Esophagus (tissue), 2 donors: Measurements from ENCODE around the gene CHMP6. TPM values are rescaled to one million over a fixed set of nuclear protein-coding genes. Genes with fewer than 3 reads are reported as not detected.

Experiments used
- H3K27ac ChIP-seq, 2 donors: one replicate each; pipeline ENCODE4 v1.5.1; 2013; ENCODE audit warnings: low read depth in 2 of 2, mild to moderate bottlenecking in 2 of 2, inconsistent platforms in 1 of 2, low read length in 1 of 2, moderate library complexity in 1 of 2
- H3K27me3 ChIP-seq, 2 donors: one replicate each; pipeline ENCODE4 v1.6.1; 2013; ENCODE audit warnings: low read length in 2 of 2, control low read depth in 1 of 2, mild to moderate bottlenecking in 1 of 2; ENCODE audit not compliant: insufficient read depth in 2 of 2, control insufficient read depth in 1 of 2
- H3K36me3 ChIP-seq, 2 donors: one replicate each; pipeline ENCODE4 v1.6.1; 2013; ENCODE audit warnings: low read length in 1 of 2; ENCODE audit not compliant: control insufficient read depth in 2 of 2, insufficient read depth in 2 of 2
- H3K4me1 ChIP-seq, 2 donors: one replicate each; pipeline ENCODE4 v1.6.1; 2013; ENCODE audit warnings: low read length in 1 of 2; ENCODE audit not compliant: control insufficient read depth in 2 of 2, insufficient read depth in 2 of 2
- H3K4me3 ChIP-seq, 2 donors: one replicate each; pipeline ENCODE4 v1.5.1; 2013; ENCODE audit warnings: low read length in 2 of 2, mild to moderate bottlenecking in 2 of 2, low read depth in 1 of 2, moderate library complexity in 1 of 2
- H3K9me3 ChIP-seq, 2 donors: one replicate each; pipeline ENCODE4 v1.6.1; 2013; ENCODE audit warnings: mild to moderate bottlenecking in 2 of 2, low read depth in 1 of 2, low read length in 1 of 2, moderate library complexity in 1 of 2; ENCODE audit not compliant: control insufficient read depth in 2 of 2, insufficient read depth in 1 of 2
- WGBS, 2 donors: extraction: QIAGEN DNeasy Blood & Tissue Kit; methylation state at CpG; one replicate each; pipeline ENCODE4 v1.1.7; 2013; 5-methylcytosine and 5-hydroxymethylcytosine counted together
- polyA plus RNA-seq, 2 donors: library from polyadenylated mRNA; stranded (reverse); fragments of 200-250 nt; gene quantifications; one replicate each; pipeline ENCODE4 v1.2.3, GENCODE V29; 2013
- donor health status: healthy with polysubstance abuse.
- donor health status: Bipolar disorder and iron deficiency.

CHMP6 gene
- polyA plus RNA-seq, 2 donors = 21.5 to 26.7 TPM

DNA sequence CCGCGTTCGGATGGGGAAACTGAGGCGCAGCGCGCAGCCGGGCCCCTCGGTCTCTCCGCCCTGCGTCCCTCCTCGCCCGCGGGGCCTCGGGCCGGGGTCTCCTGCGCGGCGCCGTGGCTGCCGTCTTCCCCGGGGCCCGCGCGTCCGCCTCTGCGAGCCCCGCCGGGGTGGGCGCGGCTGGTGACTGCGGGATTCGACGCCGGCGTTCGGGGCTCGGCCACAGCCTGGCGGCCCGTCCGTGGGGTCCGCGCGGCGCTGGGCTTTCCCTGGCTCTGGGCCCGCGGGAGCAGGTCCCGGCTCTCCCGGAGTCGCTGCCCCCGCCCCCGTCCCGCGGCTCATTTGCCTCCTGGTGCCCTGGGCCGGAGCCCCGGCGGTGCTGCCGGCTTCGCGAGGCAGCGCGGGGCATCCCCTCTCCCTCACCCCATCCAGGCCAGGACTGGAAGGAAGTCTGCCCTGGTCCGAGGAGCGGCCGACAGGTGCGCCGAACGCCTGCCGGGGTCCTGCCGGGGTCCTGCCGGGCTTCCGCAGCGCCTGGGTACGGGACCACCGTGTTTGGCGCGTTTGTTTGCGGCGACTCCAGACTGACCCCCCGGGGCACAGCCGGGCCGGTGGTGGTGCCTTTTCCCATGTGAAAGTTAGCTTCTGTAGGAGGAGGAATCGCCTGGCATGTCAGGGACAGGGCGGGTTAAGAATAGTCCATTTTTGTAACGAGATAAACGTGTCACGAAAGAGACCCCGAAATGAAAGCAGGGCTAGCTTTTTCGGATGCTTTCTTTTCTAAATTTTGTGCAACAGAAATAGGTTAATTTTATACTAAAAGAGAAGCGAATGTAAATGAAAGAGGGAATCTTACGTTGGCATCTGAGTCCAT is 671 bp downstream of the CHMP6 start:
- H3K27me3 ChIP-seq = no peaks in the 10 kb centered on the region
- peaks cover 0 to 27% of the 10 kb centered on the region in 2 donors for H3K36me3 ChIP-seq
- peak overlapping the region; percentile 89 to 91 for H3K4me3 ChIP-seq
- WGBS, 2 donors = 3 to 5% methylated on average over 41 to 90 of the region's 90 CpGs
- peak overlapping the region; percentile 28 to 34 for H3K27ac ChIP-seq
- no peaks in the 10 kb centered on the region for H3K9me3 ChIP-seq
- peaks cover 11 to 17% of the 10 kb centered on the region in 2 donors for H3K4me1 ChIP-seq

DNA sequence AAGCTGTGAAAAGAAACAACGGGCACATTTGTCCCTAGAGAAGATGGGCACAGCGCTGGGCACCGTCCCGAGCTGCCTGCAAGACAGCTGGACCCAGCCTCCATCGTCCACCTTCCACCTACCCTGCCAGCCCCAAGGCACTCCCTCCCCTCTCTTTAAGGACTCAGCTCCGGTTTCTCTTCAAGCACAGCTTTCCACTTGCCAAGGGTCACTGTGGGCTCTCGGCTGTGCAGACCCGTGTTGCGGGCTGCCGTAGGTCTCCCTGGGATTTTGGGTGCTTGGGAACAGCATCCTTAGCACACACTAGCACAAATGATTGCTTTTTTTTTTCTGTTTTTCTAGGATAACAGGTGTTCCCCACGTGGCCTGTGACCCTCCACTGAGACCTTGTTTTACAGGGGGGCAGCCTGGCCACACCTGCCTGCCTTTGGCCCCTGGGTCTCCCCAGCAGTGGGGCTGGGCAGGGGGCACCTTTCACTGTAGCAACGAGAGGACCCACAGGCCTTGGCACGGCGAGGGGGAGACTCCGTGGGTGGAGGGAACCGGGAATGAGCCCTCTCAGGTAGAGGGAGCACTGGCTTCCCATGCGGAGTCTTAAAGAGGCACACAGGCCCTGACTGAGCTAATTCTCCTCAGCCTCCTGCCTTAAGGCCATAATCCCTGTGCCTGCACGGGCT is 1.4 kb downstream of the CHMP6 start:
- H3K4me3 ChIP-seq = peak overlapping the region in 1 of 2 donors; percentile 91
- H3K9me3 ChIP-seq = no peaks in the 10 kb centered on the region
- H3K27ac ChIP-seq = no peak overlapping the region
- 43 to 52% methylated on average over 18 of the region's 18 CpGs for WGBS, 2 donors
- peaks cover under 1 to 34% of the 10 kb centered on the region in 2 donors for H3K36me3 ChIP-seq
- peaks cover 11 to 17% of the 10 kb centered on the region in 2 donors for H3K4me1 ChIP-seq
- H3K27me3 ChIP-seq = no peaks in the 10 kb centered on the region

DNA sequence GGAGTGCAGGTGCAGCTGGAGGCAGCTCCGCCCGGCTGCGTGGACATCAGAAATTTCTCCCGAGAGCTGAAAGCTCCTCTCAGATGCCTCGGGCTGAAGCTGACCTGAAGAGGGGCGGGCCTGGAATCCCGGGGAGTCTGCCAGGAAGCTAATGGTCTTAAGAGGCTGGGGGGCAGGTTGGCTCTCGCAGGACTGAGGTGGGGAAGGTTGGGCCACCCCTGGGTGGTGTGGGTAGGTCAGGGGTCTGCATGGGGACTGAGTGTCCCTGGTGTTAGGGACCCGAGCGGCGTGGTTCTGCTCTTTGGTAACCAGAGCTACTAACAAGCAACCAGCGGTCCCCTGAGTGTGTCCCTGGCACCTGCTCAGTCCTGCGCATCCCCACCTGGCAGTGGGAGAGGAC is 3.5 kb downstream of the CHMP6 start:
- Histone ChIP-seq H3K27ac (no peak overlapping the region), H3K4me3 (no peak overlapping the region), H3K36me3 (peaks cover 10 to 55% of the 10 kb centered on the region in 2 donors), H3K27me3 (no peaks in the 10 kb centered on the region), H3K4me1 (peaks cover 8 to 13% of the 10 kb centered on the region in 2 donors), H3K9me3 (no peaks in the 10 kb centered on the region)
- 90 to 92% methylated on average over 13 of the region's 13 CpGs for WGBS, 2 donors

DNA sequence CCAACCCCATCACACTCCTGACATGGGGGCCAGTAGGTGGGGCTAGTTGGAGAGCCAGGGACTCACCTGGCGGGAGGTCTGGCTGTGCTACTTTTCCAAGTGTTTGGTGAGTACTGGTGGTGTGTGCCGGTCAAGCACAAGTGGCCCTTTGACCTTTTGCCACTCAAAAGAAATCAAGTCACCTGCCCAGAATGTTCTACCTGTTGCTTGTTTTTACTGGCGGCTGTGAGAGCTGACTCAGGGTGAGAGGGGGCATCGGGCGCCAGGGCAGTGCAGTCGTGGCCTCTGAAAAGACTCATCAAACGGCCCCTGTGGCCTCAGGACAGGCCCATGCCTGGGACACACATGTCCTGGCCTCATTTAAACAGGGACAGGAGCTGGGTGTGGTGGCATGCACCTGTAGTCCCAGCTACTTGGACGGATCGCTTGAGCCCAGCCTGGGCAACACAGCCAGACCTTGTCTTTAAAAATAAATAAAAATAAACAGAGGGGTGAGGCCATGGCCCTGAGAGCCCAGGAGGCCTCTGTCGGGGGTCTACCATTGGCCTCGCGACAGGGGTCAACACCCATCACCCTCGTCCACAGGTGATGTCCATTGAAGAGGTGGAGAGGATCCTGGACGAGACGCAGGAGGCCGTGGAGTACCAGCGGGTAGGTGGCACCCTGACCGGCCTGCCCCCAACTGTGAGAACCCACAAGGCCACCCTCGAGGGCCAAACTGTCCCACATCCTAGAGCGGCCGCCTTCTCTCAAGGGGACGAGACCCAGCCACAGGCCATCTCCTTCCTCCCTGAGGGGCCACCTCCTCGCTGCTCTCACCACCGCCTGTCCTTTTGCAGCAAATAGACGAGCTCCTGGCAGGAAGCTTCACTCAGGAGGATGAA is 5.0 kb downstream of the CHMP6 start:
- no peak overlapping the region for H3K27ac ChIP-seq
- 92 to 94% methylated on average over 25 of the region's 25 CpGs for WGBS, 2 donors
- H3K36me3 ChIP-seq = peaks cover 10 to 57% of the 10 kb centered on the region in 2 donors
- no peak overlapping the region for H3K4me3 ChIP-seq
- H3K4me1 ChIP-seq = peaks cover 8 to 10% of the 10 kb centered on the region in 2 donors
- H3K27me3 ChIP-seq = no peaks in the 10 kb centered on the region
- H3K9me3 ChIP-seq = no peaks in the 10 kb centered on the region

DNA sequence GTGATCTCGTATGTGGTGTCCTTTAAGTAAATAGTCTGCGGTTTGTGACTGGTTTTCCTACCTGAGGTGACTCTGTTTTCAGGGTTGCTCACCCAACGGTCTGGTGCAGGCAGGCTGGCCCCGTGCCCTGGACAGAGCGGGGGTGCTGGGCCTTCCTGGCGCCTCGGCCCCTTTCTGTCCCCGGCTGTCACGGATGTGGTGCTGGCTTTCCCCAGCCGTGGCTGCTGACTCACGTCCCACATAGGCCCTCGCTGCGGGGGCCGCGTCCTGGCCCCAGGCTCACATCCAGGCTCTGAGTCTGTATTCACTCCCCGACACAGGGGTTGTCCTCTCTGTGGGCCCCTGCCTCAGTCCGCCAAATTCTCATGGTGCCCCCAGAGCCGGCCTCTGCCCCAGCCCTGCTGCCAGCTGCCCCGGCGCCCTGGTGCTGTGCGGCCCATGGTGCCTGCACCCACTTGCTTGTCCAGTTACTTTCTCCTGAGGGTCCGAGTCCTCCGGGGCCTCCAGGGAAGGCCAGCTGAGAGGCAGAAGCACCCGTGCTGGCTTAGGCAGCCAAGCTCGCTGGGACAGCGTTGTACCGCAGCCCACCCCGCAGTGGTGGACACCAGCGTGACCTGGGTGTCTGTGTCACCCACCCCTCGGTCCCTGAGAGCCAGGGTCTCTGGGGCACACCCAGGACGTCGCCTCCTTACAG is 5.9 kb downstream of the CHMP6 start:
- 90 to 91% methylated on average over 32 of the region's 32 CpGs for WGBS, 2 donors
- H3K4me3 ChIP-seq = no peak overlapping the region
- no peaks in the 10 kb centered on the region for H3K9me3 ChIP-seq
- H3K27me3 ChIP-seq = no peaks in the 10 kb centered on the region
- H3K4me1 ChIP-seq = peaks cover 8 to 16% of the 10 kb centered on the region in 2 donors
- no peak overlapping the region for H3K27ac ChIP-seq
- peaks cover 10 to 57% of the 10 kb centered on the region in 2 donors for H3K36me3 ChIP-seq

DNA sequence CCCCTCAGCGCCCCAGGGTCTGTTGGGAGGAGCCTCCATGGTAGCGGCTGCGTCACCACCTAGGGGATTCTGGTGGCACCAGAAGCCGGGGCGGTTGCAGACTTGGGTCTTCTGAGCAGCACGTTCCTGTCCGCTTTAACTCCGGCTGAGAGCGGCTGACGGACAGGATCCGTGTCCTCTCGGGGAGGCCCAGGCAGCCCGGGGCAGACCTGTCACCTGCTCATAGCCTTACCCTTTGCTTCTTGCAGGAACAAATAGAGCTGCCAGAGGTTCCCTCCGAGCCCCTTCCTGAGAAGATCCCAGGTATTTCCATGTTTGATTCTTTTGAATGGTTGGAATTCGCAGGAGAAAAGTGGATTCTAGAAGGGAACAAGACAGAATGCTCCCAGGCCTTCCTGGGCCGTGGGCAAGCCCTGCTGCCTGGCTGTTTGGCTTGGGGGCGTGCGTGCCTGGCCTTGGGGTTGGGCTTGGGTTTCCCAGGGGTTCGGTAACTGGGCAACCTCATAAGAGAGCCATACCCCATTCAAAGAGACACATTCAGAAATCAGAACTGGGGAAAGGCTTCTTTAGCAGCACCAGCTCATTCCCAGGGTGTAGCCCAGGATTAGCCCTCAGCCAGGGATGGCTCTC is 6.6 kb downstream of the CHMP6 start:
- peaks cover 5 to 11% of the 10 kb centered on the region in 2 donors for H3K4me1 ChIP-seq
- H3K36me3 ChIP-seq = peaks cover 10 to 57% of the 10 kb centered on the region in 2 donors
- no peak overlapping the region for H3K4me3 ChIP-seq
- no peaks in the 10 kb centered on the region for H3K27me3 ChIP-seq
- 93 to 96% methylated on average over 19 of the region's 19 CpGs for WGBS, 2 donors
- no peak overlapping the region for H3K27ac ChIP-seq
- no peaks in the 10 kb centered on the region for H3K9me3 ChIP-seq

DNA sequence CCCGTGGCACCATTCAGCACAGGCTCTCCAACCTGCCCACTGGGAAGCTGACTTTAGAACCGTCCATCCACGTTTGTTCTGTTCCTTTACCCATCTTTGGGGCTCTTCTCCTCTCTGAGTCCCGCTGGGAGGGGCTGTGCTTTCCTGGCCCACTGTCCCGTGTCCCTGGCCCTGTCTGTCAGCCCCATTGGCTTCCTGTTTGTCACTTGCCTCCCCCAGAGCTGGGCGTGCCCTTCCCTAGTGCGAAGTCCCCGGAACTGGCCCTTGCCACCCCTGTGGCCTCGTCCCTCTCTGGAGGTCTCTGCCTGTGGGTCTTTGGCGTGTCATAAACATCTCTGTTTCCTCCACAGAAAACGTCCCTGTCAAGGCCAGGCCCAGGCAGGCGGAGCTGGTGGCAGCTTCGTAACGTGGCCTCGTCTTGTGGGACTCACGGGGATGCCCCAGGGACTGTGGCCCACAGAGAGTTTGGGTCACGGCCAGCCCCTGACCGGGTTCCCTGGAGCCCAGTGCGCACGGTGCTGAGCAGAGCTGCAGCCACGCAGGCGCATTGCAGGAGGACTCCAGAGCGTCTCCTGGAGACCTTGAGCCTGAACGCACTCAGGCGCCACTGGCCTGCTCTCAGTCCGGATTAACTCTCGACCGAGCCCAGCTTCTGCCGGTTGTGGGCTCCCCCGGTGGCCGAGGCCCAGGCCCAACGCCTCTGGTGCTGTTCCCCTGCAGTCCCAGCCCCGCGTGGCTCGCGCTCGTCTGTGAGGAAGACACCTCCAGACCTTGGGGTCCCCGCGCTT is 7.3 kb downstream of the CHMP6 start:
- H3K9me3 ChIP-seq = no peaks in the 10 kb centered on the region
- no peak overlapping the region for H3K27ac ChIP-seq
- H3K36me3 ChIP-seq = peaks cover 10 to 57% of the 10 kb centered on the region in 2 donors
- H3K4me3 ChIP-seq = no peak overlapping the region
- peaks cover 6 to 12% of the 10 kb centered on the region in 2 donors for H3K4me1 ChIP-seq
- H3K27me3 ChIP-seq = peaks cover 0 to 4% of the 10 kb centered on the region in 2 donors
- WGBS, 2 donors = 88% methylated on average over 37 to 39 of the region's 39 CpGs
